Ishikawa (cell line): Measurements from ENCODE around the gene PLCD4.

Source experiments
- CEBPB ChIP-seq: IDR thresholded peaks from 2 replicates; pipeline ENCODE4 v1.6.1; 2012
- EP300 ChIP-seq: IDR thresholded peaks from 2 replicates; pipeline ENCODE4 v1.6.1; 2012; ENCODE audit warnings: borderline replicate concordance
- FOXM1 ChIP-seq: IDR thresholded peaks from 2 replicates; pipeline ENCODE4 v1.6.1; 2012; ENCODE audit warnings: low read depth, borderline replicate concordance
- NFIC ChIP-seq: IDR thresholded peaks from 2 replicates; pipeline ENCODE4 v1.6.1; 2012
- RAD21 ChIP-seq: IDR thresholded peaks from 2 replicates; pipeline ENCODE4 v1.6.1; 2012; ENCODE audit warnings: low read depth
- TAF1 ChIP-seq: IDR thresholded peaks from 2 replicates; pipeline ENCODE4 v1.6.1; 2012; ENCODE audit warnings: low read depth, mild to moderate bottlenecking
- TCF12 ChIP-seq: IDR thresholded peaks from 2 replicates; pipeline ENCODE4 v1.6.1; 2012; ENCODE audit warnings: low read depth
- TEAD4 ChIP-seq: IDR thresholded peaks from 2 replicates; pipeline ENCODE4 v1.6.1; 2012
- YY1 ChIP-seq: IDR thresholded peaks from 2 replicates; pipeline ENCODE4 v1.6.1; 2012; ENCODE audit warnings: low read depth
- ZBTB7A ChIP-seq: IDR thresholded peaks from 2 replicates; pipeline ENCODE4 v1.6.1; 2012; ENCODE audit warnings: low read depth
- TF ChIP-seq, protein P1 (sequence below): IDR thresholded peaks from 2 replicates; pipeline ENCODE4 v1.6.1; 2012
- TF ChIP-seq, protein P2 (sequence below): IDR thresholded peaks from 2 replicates; pipeline ENCODE4 v1.6.1; 2012; ENCODE audit warnings: low read depth, mild to moderate bottlenecking

DNA sequence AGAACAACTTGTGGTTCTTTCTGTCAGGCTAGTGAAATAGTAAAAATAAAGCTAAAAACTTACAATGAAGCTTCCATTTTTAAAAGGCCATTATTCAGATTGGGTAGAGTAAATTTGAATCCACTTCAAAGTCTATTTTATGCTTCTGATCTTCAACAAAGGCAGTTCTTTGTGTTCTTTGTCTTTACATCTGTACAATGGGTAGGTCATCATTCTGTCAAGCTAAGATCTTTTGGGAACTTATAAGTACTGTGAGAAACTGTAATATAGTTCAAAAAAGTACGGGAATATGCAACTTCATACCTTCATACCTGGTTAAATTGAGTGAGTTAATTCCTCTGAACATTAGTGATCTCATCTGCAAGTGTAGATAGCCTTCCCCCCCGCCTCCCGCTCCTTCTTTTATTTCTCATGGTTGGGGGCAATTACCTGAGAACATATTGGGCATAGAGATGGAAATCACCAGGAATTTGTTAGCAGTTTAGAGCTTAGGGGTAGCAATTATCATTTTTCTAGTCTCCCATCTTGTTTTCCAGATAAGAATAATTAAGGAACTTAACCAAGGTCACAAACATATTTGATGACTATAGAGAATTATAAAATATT is 29.3 kb upstream of the PLCD4 start:
- no peak for TF ChIP-seq RAD21
- TF ChIP-seq, protein P1, sequence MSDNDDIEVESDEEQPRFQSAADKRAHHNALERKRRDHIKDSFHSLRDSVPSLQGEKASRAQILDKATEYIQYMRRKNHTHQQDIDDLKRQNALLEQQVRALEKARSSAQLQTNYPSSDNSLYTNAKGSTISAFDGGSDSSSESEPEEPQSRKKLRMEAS, result no peak
- TF ChIP-seq TCF12, result no peak
- TF ChIP-seq EP300, result no peak
- TF ChIP-seq, protein P2, sequence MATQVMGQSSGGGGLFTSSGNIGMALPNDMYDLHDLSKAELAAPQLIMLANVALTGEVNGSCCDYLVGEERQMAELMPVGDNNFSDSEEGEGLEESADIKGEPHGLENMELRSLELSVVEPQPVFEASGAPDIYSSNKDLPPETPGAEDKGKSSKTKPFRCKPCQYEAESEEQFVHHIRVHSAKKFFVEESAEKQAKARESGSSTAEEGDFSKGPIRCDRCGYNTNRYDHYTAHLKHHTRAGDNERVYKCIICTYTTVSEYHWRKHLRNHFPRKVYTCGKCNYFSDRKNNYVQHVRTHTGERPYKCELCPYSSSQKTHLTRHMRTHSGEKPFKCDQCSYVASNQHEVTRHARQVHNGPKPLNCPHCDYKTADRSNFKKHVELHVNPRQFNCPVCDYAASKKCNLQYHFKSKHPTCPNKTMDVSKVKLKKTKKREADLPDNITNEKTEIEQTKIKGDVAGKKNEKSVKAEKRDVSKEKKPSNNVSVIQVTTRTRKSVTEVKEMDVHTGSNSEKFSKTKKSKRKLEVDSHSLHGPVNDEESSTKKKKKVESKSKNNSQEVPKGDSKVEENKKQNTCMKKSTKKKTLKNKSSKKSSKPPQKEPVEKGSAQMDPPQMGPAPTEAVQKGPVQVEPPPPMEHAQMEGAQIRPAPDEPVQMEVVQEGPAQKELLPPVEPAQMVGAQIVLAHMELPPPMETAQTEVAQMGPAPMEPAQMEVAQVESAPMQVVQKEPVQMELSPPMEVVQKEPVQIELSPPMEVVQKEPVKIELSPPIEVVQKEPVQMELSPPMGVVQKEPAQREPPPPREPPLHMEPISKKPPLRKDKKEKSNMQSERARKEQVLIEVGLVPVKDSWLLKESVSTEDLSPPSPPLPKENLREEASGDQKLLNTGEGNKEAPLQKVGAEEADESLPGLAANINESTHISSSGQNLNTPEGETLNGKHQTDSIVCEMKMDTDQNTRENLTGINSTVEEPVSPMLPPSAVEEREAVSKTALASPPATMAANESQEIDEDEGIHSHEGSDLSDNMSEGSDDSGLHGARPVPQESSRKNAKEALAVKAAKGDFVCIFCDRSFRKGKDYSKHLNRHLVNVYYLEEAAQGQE, result no peak
- no peak for TF ChIP-seq TEAD4
- no peak for TF ChIP-seq ZBTB7A
- TF ChIP-seq TAF1, result no peak
- no peak for TF ChIP-seq FOXM1
- no peak for TF ChIP-seq YY1
- no peak for TF ChIP-seq NFIC
- no peak for TF ChIP-seq CEBPB
